GM23338 (cell line): ENCODE measurements around the gene MLLT11. TPM values are rescaled to one million over a fixed set of nuclear protein-coding genes. Genes with fewer than 3 reads are reported as not detected.

Source experiments
- ATAC-seq: fragments of 200-7000 bp; cut with Tn5 transposase; 3 replicates; pipeline ENCODE4 v1.9.1; 2020
- DNase-seq: peaks from one replicate; pipeline ENCODE4 v3.0.0-alpha.2; 2015; ENCODE audit warnings: low spot score
- H2AFZ ChIP-seq: fragments of 200-600 bp; sonication (generic); 2 replicates; pipeline ENCODE4 v1.8.0; 2016; ENCODE audit warnings: antibody characterized with exemption, mild to moderate bottlenecking, moderate library complexity
- H3F3A ChIP-seq: fragments of 200-600 bp; sonication (generic); replicated peaks from 2 replicates; pipeline ENCODE4 v1.8.0; 2017; ENCODE audit warnings: antibody characterized with exemption, mixed run types, low read depth
- H3K27ac ChIP-seq: fragments of 200-600 bp; sonication (generic); 2 replicates; pipeline ENCODE4 v1.6.1; 2016; ENCODE audit warnings: low read depth
- H3K27me3 ChIP-seq: fragments of 200-600 bp; sonication (generic); 2 replicates; pipeline ENCODE4 v1.8.0; 2016; ENCODE audit warnings: mild to moderate bottlenecking, mixed run types, moderate library complexity; ENCODE audit not compliant: insufficient read depth
- H3K36me3 ChIP-seq: fragments of 200-600 bp; sonication (generic); 2 replicates; pipeline ENCODE4 v1.8.0; 2016; ENCODE audit warnings: mild to moderate bottlenecking; ENCODE audit not compliant: insufficient read depth
- H3K4me1 ChIP-seq: fragments of 200-600 bp; sonication (generic); 2 replicates; pipeline ENCODE4 v1.8.0; 2016; ENCODE audit warnings: mild to moderate bottlenecking, moderate library complexity; ENCODE audit not compliant: insufficient read depth
- H3K4me2 ChIP-seq: fragments of 200-600 bp; sonication (generic); 2 replicates; pipeline ENCODE4 v1.7.1; 2017; ENCODE audit warnings: mixed run types
- H3K4me3 ChIP-seq: fragments of 200-600 bp; sonication (generic); 2 replicates; pipeline ENCODE4 v1.6.1; 2016; ENCODE audit warnings: mixed run types
- H3K79me2 ChIP-seq: fragments of 200-600 bp; sonication (generic); replicated peaks from 2 replicates; pipeline ENCODE4 v1.8.0; 2017; ENCODE audit warnings: mild to moderate bottlenecking; ENCODE audit not compliant: insufficient read depth
- H3K9me2 ChIP-seq: fragments of 200-600 bp; sonication (generic); 2 replicates; pipeline ENCODE4 v1.8.0; 2017; ENCODE audit not compliant: insufficient read depth
- H4K20me1 ChIP-seq: fragments of 200-600 bp; sonication (generic); replicated peaks from 2 replicates; pipeline ENCODE4 v1.8.0; 2017; ENCODE audit warnings: mild to moderate bottlenecking; ENCODE audit not compliant: insufficient read depth
- H3K27ac Mint-ChIP-seq: 2 replicates; pipeline ENCODE4 v1.8.0; 2020; ENCODE audit warnings: inconsistent platforms, mild to moderate bottlenecking, moderate library complexity, mixed read lengths
- H3K27me3 Mint-ChIP-seq: 3 replicates; pipeline ENCODE4 v1.8.0; 2022; ENCODE audit warnings: low read depth, mild to moderate bottlenecking, moderate library complexity, mixed read lengths, inconsistent platforms; ENCODE audit not compliant: insufficient read depth, poor library complexity
- H3K36me3 Mint-ChIP-seq: 3 replicates; pipeline ENCODE4 v1.8.0; 2021; ENCODE audit warnings: low read depth, mild to moderate bottlenecking, inconsistent platforms, moderate library complexity, mixed read lengths
- H3K4me1 Mint-ChIP-seq: 3 replicates; pipeline ENCODE4 v1.8.0; 2020; ENCODE audit warnings: mild to moderate bottlenecking, inconsistent platforms, mixed read lengths
- H3K4me3 Mint-ChIP-seq: 3 replicates; pipeline ENCODE4 v1.8.0; 2021; ENCODE audit warnings: moderate library complexity, mild to moderate bottlenecking, inconsistent platforms, mixed read lengths
- H3K9me3 Mint-ChIP-seq: 3 replicates; pipeline ENCODE4 v1.8.0; 2020; ENCODE audit warnings: moderate library complexity, mild to moderate bottlenecking, inconsistent platforms, mixed read lengths
- CTCF ChIP-seq, 2 experiments: fragments of 200-600 bp in 1 of 2; sonication (generic) in 1 of 2; conservative IDR thresholded peaks; 2 replicates each; pipeline versions ENCODE4 v1.5.1 to v1.6.1; 2016 to 2017; ENCODE audit warnings: antibody characterized with exemption in 2 of 2, low read depth in 2 of 2, mild to moderate bottlenecking in 2 of 2, moderate library complexity in 1 of 2
- ETS1 ChIP-seq: IDR thresholded peaks from 2 replicates; pipeline ENCODE4 v1.6.1; 2016; ENCODE audit warnings: antibody characterized with exemption
- EZH2phosphoT487 ChIP-seq: fragments of 200-600 bp; sonication (generic); IDR thresholded peaks from one replicate; pipeline ENCODE4 v1.8.1; 2018; ENCODE audit warnings: antibody characterized with exemption; ENCODE audit not compliant: unreplicated experiment
- NANOG ChIP-seq: IDR thresholded peaks from 2 replicates; pipeline ENCODE4 v1.6.1; 2016; ENCODE audit warnings: antibody characterized with exemption, borderline replicate concordance
- POLR2AphosphoS5 ChIP-seq: IDR thresholded peaks from 2 replicates; pipeline ENCODE4 v1.6.1; 2016; ENCODE audit warnings: antibody characterized with exemption, low read depth
- REST ChIP-seq: IDR thresholded peaks from one replicate; pipeline ENCODE4 v1.6.1; 2018; ENCODE audit warnings: antibody characterized with exemption; ENCODE audit not compliant: unreplicated experiment
- ZNF114 ChIP-seq: fragments of 250-450 bp; sonication (Bioruptor Pico); IDR thresholded peaks from 2 replicates; pipeline ENCODE4 v1.5.0; 2020; ENCODE audit warnings: mild to moderate bottlenecking, moderate library complexity
- ZNF331 ChIP-seq: fragments of 250-450 bp; sonication (Bioruptor Pico); IDR thresholded peaks from 2 replicates; pipeline ENCODE4 v1.5.0; 2020; ENCODE audit warnings: low read depth, mild to moderate bottlenecking, moderate library complexity
- ZNF462 ChIP-seq: fragments of 250-450 bp; sonication (Bioruptor Pico); IDR thresholded peaks from 2 replicates; pipeline ENCODE4 v1.5.0; 2020; ENCODE audit warnings: mild to moderate bottlenecking, moderate library complexity
- polyA plus RNA-seq: library from polyadenylated mRNA; unstranded; fragments of >200 nt; fragmentation: Nextera tagmentation; extraction: Ambion mirVana; gene quantifications from 2 replicates; pipeline ENCODE4 v1.2.1, GENCODE V29; 2016
- total RNA-seq: library from RNA; depleted of rRNA; stranded (reverse); fragments of >200 nt; shearing (Covaris generic); gene quantifications from 2 replicates; pipeline ENCODE4 v1.2.3, GENCODE V29; 2014

Gene MLLT11
- total and polyA plus RNA-seq, 2 experiments from 2014 or later, result 10.6 to 22.6 TPM

GRCh38 chr1:151098126-151098525, 37.9 kb downstream of the MLLT11 start (continued):
- TF ChIP-seq ZNF462 (CRISPR knock-in tag) (no peak), NANOG (no peak)

GRCh38 chr1:151104630-151105029, 44.4 kb downstream of the MLLT11 start:
- no peaks in the 10 kb centered on the region for H3K9me3 Mint-ChIP-seq
- Histone ChIP-seq H3K4me1 (no peaks in the 10 kb centered on the region), H3K27me3 (no peaks in the 10 kb centered on the region), H3F3A (no peaks in the 10 kb centered on the region), H2AFZ (no peak overlapping the region), H4K20me1 (no peaks in the 10 kb centered on the region), H3K27ac (no peak overlapping the region), H3K9me2 (no peaks in the 10 kb centered on the region), H3K36me3 (no peaks in the 10 kb centered on the region), H3K79me2 (no peaks in the 10 kb centered on the region), H3K4me3 (no peak overlapping the region), H3K4me2 (no peak overlapping the region)
- H3K36me3 Mint-ChIP-seq, result no peaks in the 10 kb centered on the region
- peaks cover 1% of the 10 kb centered on the region for H3K27me3 Mint-ChIP-seq
- H3K27ac Mint-ChIP-seq, result no peak overlapping the region
- no peak overlapping the region for H3K4me3 Mint-ChIP-seq
- ATAC-seq (no peak), DNase-seq (no peak)
- no peaks in the 10 kb centered on the region for H3K4me1 Mint-ChIP-seq
- TF ChIP-seq ZNF331 (CRISPR knock-in tag) (no peak), NANOG (no peak), ZNF114 (CRISPR knock-in tag) (no peak), ETS1 (no peak), REST (no peak), EZH2phosphoT487 (no peak), POLR2AphosphoS5 (no peak), CTCF (conservative IDR thresholded peaks at IDR 0.05; ENCODE audit: low read depth in 2 of 2) (no peak)
